ENCODE data around the gene PNPLA8.
"Not testable (repeated sequence)": the region's sequence is repeated elsewhere in the genome, so short reads cannot be mapped to it uniquely, and the experiment has no call there.

Gene PNPLA8

GRCh38 chr7:108525985-108526767, at the start of gene PNPLA8:
PNPLA8 (minus strand) TSS chr7:108526135; CDS start chr7:108515491, 10,644 bp downstream.
- FAIRE-seq (peak; percentile 99), DNase-seq (ENCODE audit: extremely low spot score, insufficient read length, low read depth) (peak; percentile 93)

GRCh38 chr7:108575156-108575555, 49.2 kb upstream of the PNPLA8 start:
- DNase-seq (ENCODE audit: extremely low spot score, insufficient read length, low read depth) (no peak), FAIRE-seq (no peak)

- FAIRE-seq (no peak), DNase-seq (ENCODE audit: extremely low spot score, insufficient read length, low read depth) (no peak)
These were observed 46.5 kb upstream of the PNPLA8 start for GRCh38 chr7:108572480-108572879.

GRCh38 chr7:108570146-108570755, 44.3 kb upstream of the PNPLA8 start:
- peak; percentile 72 for FAIRE-seq
- no peak for DNase-seq (ENCODE audit: extremely low spot score, insufficient read length, low read depth)

- DNase-seq (ENCODE audit: extremely low spot score, insufficient read length, low read depth) (peak; percentile 94), FAIRE-seq (peak; percentile 97)
These were observed 43.6 kb upstream of the PNPLA8 start, which contains the start of the genes DNAJB9 and THAP5 for GRCh38 chr7:108569381-108570145. DNAJB9 (plus strand) TSS chr7:108569874; CDS start chr7:108571727, 1,853 bp downstream. THAP5 (minus strand) TSS chr7:108569706; CDS start chr7:108569569, 137 bp downstream.

GRCh38 chr7:108568801-108569380, 43.0 kb upstream of the PNPLA8 start:
- DNase-seq (ENCODE audit: extremely low spot score, insufficient read length, low read depth) (no peak), FAIRE-seq (no peak)

- DNase-seq (ENCODE audit: extremely low spot score, insufficient read length, low read depth) (no peak), FAIRE-seq (no peak)
These were observed 40.1 kb upstream of the PNPLA8 start for GRCh38 chr7:108565987-108566386.

GRCh38 chr7:108561047-108561619, 35.2 kb upstream of the PNPLA8 start:
- FAIRE-seq (no peak), DNase-seq (ENCODE audit: extremely low spot score, insufficient read length, low read depth) (no peak)

- no peak for FAIRE-seq
- no peak for DNase-seq (ENCODE audit: extremely low spot score, insufficient read length, low read depth)
These were observed 33.3 kb upstream of the PNPLA8 start for GRCh38 chr7:108559253-108559652.

- DNase-seq (ENCODE audit: extremely low spot score, insufficient read length, low read depth) (no peak), FAIRE-seq (no peak)
These were observed 31.7 kb upstream of the PNPLA8 start for GRCh38 chr7:108557617-108558016.

- DNase-seq (ENCODE audit: extremely low spot score, insufficient read length, low read depth) (no peak), FAIRE-seq (no peak)
These were observed 31.3 kb upstream of the PNPLA8 start for GRCh38 chr7:108557191-108557590.

GRCh38 chr7:108556665-108557064, 30.7 kb upstream of the PNPLA8 start:
- DNase-seq (ENCODE audit: extremely low spot score, insufficient read length, low read depth); FAIRE-seq: not testable (repeated sequence)

- DNase-seq (ENCODE audit: extremely low spot score, insufficient read length, low read depth); FAIRE-seq: not testable (repeated sequence)
These were observed 22.4 kb upstream of the PNPLA8 start for GRCh38 chr7:108548141-108548896.

GRCh38 chr7:108541478-108541877, 15.5 kb upstream of the PNPLA8 start:
- no peak for FAIRE-seq

GRCh38 chr7:108538685-108539084, 12.8 kb upstream of the PNPLA8 start:
- not testable (repeated sequence) for FAIRE-seq; DNase-seq (ENCODE audit: extremely low spot score, insufficient read length, low read depth)

More at GRCh38 chr7:108541478-108541877, 15.5 kb upstream of the PNPLA8 start:
- no peak for DNase-seq (ENCODE audit: extremely low spot score, insufficient read length, low read depth)

- not testable (repeated sequence) for DNase-seq (ENCODE audit: extremely low spot score, insufficient read length, low read depth); FAIRE-seq
These were observed 12.3 kb upstream of the PNPLA8 start for GRCh38 chr7:108538236-108538635.

- DNase-seq (ENCODE audit: extremely low spot score, insufficient read length, low read depth) = no peak
- FAIRE-seq = no peak
These were observed 11.3 kb upstream of the PNPLA8 start for GRCh38 chr7:108537229-108537628.

- DNase-seq (ENCODE audit: extremely low spot score, insufficient read length, low read depth) (no peak), FAIRE-seq (no peak)
These were observed 9.8 kb upstream of the PNPLA8 start for GRCh38 chr7:108535744-108536143.

- DNase-seq (ENCODE audit: extremely low spot score, insufficient read length, low read depth) (no peak), FAIRE-seq (no peak)
These were observed 9.3 kb upstream of the PNPLA8 start for GRCh38 chr7:108535257-108535656.
